Measurements from ENCODE around the gene SLC16A11.
"Not testable (repeated sequence)": the region's sequence is repeated elsewhere in the genome, so short reads cannot be mapped to it uniquely, and the experiment has no call there.

Gene SLC16A11

DNA sequence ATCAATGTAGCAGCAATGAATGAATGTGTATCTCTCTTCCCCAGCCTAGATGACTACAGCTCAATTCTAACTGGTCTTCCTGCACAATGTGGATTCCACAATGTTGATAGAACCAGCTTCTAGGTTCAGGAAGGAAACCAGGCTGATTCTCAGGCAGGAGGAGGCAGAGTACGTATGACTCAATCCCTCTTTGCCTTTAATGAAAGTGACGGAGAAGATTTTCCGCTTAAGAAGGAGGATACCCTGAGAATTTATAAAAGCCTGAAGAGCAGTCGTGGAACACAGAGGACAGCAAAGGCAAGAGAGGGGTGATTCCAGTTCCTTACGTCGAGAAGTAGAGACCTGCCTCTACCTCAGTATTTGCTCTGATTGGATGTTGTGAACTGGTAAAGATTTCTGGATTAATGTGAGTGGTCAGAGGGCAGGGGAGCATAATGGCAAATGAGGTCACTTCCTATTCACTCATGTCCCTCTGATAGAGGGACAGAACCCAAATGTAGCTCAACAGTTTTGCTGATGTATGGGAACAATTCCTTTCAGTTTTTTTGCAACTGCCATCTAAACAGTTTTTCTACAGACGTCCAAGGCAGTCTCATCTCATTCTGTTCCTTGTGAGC lies 15.0 kb upstream of the SLC16A11 start:
- DNase-seq (ENCODE audit: low spot score) = no peak

- DNase-seq (ENCODE audit: low spot score) = no peak
Observed at GRCh38 chr17:7056386-7056785, 12.5 kb upstream of the SLC16A11 start.

GRCh38 chr17:7050583-7050982 lies 6.7 kb upstream of the SLC16A11 start:
- not testable (repeated sequence) for DNase-seq (ENCODE audit: low spot score)

DNA sequence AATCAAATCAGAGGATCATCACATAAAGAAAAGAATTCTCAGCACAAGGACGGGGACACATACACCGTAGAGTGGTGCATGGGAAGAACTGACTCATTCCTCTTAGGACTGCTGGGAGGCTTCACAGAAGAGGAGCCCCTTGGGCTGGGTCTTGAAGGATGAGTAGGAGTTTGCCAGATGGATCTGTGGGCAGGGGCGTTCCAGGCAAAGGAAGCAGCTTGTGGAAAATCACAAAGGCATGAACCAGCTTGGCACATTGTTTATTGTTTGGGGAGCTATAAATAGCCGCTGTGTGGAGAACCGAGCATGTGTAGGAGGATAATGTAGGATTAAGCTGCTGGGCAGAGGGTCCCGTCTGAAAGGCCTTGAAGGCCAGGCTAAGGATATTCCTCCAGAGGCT lies 5.1 kb upstream of the SLC16A11 start:
- DNase-seq (ENCODE audit: low spot score) = no peak

GRCh38 chr17:7047566-7047965 lies 3.7 kb upstream of the SLC16A11 start:
- no peak for DNase-seq (ENCODE audit: low spot score)

DNA sequence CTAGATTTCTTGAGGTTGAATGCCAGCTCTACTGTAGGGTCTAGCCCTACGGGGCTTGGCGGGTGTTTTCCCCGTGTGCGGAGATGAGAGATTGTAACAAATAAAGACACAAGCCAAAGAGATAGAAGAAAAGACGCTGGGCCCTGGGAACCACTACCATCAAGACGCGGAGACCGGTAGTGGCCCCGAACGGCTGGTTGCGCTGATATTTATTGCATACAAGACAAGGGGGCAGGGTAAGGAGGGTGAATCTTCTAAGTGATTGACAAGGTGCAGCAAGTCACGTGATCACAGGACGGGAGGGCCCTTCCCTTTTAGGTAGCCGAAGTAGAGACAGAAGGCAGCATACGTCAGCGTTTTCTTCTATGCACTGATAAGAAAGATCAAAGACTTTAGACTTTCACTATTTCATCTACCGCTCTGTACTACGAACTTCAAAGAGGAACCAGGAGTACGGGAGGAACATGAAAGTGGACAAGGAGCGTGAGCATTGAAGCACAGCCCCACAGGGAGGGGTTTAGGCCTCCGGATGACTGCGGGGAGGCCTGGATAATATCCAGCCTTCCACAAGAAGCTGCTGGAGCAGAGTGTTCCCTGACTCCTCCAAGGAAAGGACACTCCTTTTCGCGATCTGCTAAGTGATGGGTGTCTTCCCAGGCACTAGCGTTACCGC lies 3.0 kb upstream of the SLC16A11 start:
- DNase-seq (ENCODE audit: low spot score) = not testable (repeated sequence)

- DNase-seq (ENCODE audit: low spot score) = no peak
Observed at GRCh38 chr17:7046127-7046724, 2.3 kb upstream of the SLC16A11 start.

DNA sequence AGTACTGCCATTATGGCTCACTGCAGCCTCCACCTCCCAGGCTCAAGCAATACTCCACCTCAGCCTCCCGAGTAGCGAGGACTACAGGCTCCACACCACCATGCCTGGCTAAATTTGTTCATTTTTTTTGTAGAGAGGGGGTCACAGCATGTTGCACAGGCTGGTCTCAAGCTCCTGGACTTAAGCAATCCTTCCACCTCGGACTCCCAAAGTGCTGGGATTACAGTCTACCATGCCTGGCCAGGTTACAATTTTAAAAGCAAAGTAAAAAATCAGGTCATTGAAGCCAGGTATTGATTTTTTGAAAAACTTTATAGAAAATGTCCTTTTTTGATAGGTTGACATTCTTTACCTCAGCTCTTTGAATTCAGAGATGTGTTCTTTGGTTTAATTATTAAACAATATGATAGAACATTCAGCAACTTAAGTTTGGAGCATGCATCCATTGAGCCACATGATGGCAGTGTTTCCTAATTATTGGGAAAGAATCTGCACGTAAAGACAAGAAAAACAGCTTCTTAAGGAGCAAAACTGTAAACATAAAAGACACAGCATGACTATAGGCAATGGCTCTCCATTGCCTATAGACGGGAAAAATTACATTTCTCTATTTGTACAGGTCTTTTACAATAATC lies 1.7 kb upstream of the SLC16A11 start:
- DNase-seq (ENCODE audit: low spot score) = peak; percentile 54

DNA sequence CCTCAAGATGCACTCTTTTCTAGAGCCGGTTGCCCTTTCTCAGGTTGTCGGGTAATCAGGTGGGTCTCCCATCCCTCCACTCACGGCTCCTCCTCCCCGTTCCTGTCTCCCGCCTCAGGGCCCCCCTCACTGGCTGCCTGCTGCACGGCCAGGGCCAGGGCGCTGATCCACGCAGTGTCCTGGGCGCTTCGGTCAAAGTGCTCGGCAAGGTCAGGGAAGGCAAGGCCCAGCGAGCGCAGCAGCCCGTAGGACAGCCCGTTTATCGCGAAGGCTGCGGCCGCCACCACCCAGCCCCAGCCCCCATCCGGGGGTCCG lies 753 bp downstream of the SLC16A11 start:
- no peak for DNase-seq (ENCODE audit: low spot score)

GRCh38 chr17:7042501-7043181 lies 1.3 kb downstream of the SLC16A11 start:
- no peak for DNase-seq (ENCODE audit: low spot score)

- DNase-seq (ENCODE audit: low spot score) = no peak
Observed at GRCh38 chr17:7041607-7042500, 2.0 kb downstream of the SLC16A11 start.

GRCh38 chr17:7039832-7040231 lies 4.1 kb downstream of the SLC16A11 start:
- no peak for DNase-seq (ENCODE audit: low spot score)

- no peak for DNase-seq (ENCODE audit: low spot score)
Observed at GRCh38 chr17:7038025-7038862, 5.6 kb downstream of the SLC16A11 start.

GRCh38 chr17:7035591-7036368 lies 8.1 kb downstream of the SLC16A11 start, which contains the start of gene SLC16A13:
Gene SLC16A13, plus strand, starts transcription at chr17:7036015. Its CDS starts 368 bp downstream, at chr17:7036383.
- DNase-seq (ENCODE audit: low spot score) = peak; percentile 99

GRCh38 chr17:7034955-7035590 lies 8.8 kb downstream of the SLC16A11 start:
- DNase-seq (ENCODE audit: low spot score) = no peak

GRCh38 chr17:7029659-7030058 lies 14.2 kb downstream of the SLC16A11 start:
- no peak for DNase-seq (ENCODE audit: low spot score)

DNA sequence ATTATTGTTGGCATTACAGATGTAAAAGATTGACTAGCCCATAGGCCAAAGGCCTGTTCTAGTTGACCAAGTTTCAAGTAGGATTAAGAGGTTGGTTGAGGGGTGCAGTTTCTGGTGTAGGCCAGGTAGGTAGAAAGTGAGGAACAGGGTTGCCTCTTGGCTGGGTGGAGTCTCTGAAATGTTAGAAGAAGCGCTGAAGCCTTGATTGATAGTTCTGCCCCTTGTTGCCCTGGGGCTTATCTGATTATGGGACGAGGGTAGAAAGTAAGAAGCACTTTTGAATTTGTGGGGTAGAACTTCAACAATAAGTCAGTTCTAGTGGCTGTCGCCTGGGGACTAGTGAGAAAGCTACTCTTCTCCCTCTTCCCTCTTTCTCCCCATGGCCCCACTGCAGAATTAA lies 14.8 kb downstream of the SLC16A11 start:
- no peak for DNase-seq (ENCODE audit: low spot score)

DNA sequence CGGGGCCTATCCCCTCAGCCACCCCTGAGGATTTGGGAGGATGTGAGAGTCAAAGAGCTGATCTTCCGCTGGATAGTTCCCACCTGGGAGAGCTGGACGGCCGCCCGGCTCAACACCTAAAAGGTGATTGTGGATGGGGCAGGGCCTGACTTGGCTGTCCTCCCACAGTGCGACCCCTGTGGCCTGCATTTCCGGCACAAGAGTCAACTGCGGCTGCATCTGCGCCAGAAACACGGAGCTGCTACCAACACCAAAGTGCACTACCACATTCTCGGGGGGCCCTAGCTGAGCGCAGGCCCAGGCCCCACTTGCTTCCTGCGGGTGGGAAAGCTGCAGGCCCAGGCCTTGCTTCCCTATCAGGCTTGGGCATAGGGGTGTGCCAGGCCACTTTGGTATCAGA lies 16.6 kb downstream of the SLC16A11 start:
- DNase-seq (ENCODE audit: low spot score) = no peak

DNA sequence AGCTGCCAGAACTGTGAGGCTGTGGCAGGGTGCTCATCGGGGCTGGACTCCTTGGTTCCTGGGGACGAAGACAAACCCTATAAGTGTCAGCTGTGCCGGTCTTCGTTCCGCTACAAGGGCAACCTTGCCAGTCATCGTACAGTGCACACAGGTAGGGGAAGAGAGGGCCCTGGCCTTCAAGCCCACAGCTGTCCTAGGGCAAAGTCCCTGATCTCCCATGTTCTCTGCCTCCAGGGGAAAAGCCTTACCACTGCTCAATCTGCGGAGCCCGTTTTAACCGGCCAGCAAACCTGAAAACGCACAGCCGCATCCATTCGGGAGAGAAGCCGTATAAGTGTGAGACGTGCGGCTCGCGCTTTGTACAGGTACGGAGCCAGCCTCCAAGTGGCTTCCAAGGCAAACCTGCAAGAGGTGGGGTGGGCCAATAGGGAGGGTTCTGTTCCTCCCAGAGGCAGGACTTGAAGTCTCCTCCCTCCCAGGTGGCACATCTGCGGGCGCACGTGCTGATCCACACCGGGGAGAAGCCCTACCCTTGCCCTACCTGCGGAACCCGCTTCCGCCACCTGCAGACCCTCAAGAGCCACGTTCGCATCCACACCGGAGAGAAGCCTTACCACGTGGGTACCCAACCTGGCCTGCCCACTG lies 17.3 kb downstream of the SLC16A11 start:
- no peak for DNase-seq (ENCODE audit: low spot score)

Data from AG20443 (cell line).